Stimulated activated effector memory CD8-positive, alpha-beta T cell treated with anti-CD3 and anti-CD28 coated beads, Interleukin-12 subunit alpha, Interleukin-12 subunit beta, amount 100 ng/mL, for 72 hours (primary cell): ENCODE measurements around the gene PUS1.
"Not testable (repeated sequence)": the region's sequence is repeated elsewhere in the genome, so short reads cannot be mapped to it uniquely, and the experiment has no call there.

Experiments
- ATAC-seq: fragments of 150-1000 bp; cut with Tn5 transposase; 2 replicates; pipeline ENCODE4 v1.10.0; 2021
- DNase-seq, 2 donors: peaks; one replicate each; pipeline ENCODE4 v3.0.0; 2021 to 2022; ENCODE audit warnings: low spot score in 2 of 2
- H3K27ac Mint-ChIP-seq: one replicate; pipeline ENCODE4 v1.8.0; 2022; ENCODE audit warnings: mild to moderate bottlenecking, mixed read lengths
- H3K36me3 Mint-ChIP-seq: one replicate; pipeline ENCODE4 v1.8.0; 2022; ENCODE audit warnings: mild to moderate bottlenecking, mixed read lengths
- H3K4me1 Mint-ChIP-seq: one replicate; pipeline ENCODE4 v1.8.0; 2022; ENCODE audit warnings: mixed read lengths
- H3K4me3 Mint-ChIP-seq: one replicate; pipeline ENCODE4 v1.8.0; 2022; ENCODE audit warnings: mild to moderate bottlenecking, mixed read lengths
- H3K9me3 Mint-ChIP-seq: one replicate; pipeline ENCODE4 v1.8.0; 2022; ENCODE audit warnings: mixed read lengths

The PUS1 gene

GRCh38 chr12:131928711-131929580 is at the start of gene PUS1:
TSS of gene PUS1 (plus strand) at chr12:131929276. CDS start at chr12:131929723, 447 bp downstream.
- Mint-ChIP-seq H3K4me3 (peak within 1 kb of the TSS; percentile 95), H3K9me3 (no peaks in the 10 kb centered on the region), H3K36me3 (peaks cover 49% of the 10 kb centered on the region), H3K27ac (peak within 1 kb of the TSS; percentile 95), H3K4me1 (peaks cover 34% of the 10 kb centered on the region)
- peak; percentile 83 to 94 for DNase-seq
- peak; percentile 87 for ATAC-seq

GRCh38 chr12:131882804-131883520 is 46.1 kb upstream of the PUS1 start:
- DNase-seq (no peak), ATAC-seq (no peak)
- Mint-ChIP-seq H3K4me3 (no peak overlapping the region), H3K9me3 (peaks cover 2% of the 10 kb centered on the region), H3K4me1 (no peaks in the 10 kb centered on the region), H3K36me3 (no peaks in the 10 kb centered on the region), H3K27ac (no peak overlapping the region)

- Mint-ChIP-seq H3K4me1 (no peaks in the 10 kb centered on the region), H3K4me3 (no peak overlapping the region), H3K9me3 (peaks cover 2% of the 10 kb centered on the region), H3K36me3 (no peaks in the 10 kb centered on the region), H3K27ac (no peak overlapping the region)
- ATAC-seq, result no peak
- DNase-seq, result no peak
These were observed 45.6 kb upstream of the PUS1 start for GRCh38 chr12:131883521-131883900.

- DNase-seq, ATAC-seq, H3K4me3 Mint-ChIP-seq, H3K4me1 Mint-ChIP-seq, H3K9me3 Mint-ChIP-seq, H3K36me3 Mint-ChIP-seq, H3K27ac Mint-ChIP-seq: not testable (repeated sequence)
These were observed 44.0 kb upstream of the PUS1 start for GRCh38 chr12:131885076-131885475.

- H3K4me3 Mint-ChIP-seq, result no peak overlapping the region
- no peak overlapping the region for H3K27ac Mint-ChIP-seq
- H3K36me3 Mint-ChIP-seq, result no peaks in the 10 kb centered on the region
- H3K9me3 Mint-ChIP-seq, result peaks cover 2% of the 10 kb centered on the region
- no peak for DNase-seq
- H3K4me1 Mint-ChIP-seq, result no peaks in the 10 kb centered on the region
- ATAC-seq, result no peak
These were observed 43.5 kb upstream of the PUS1 start for GRCh38 chr12:131885543-131886057.

GRCh38 chr12:131891722-131892121 is 37.4 kb upstream of the PUS1 start:
- H3K36me3 Mint-ChIP-seq, H3K9me3 Mint-ChIP-seq, H3K4me3 Mint-ChIP-seq, ATAC-seq, DNase-seq, H3K4me1 Mint-ChIP-seq: not testable (repeated sequence)
- peak overlapping the region; percentile 64 for H3K27ac Mint-ChIP-seq

GRCh38 chr12:131892711-131893604 is 36.1 kb upstream of the PUS1 start:
- Mint-ChIP-seq H3K36me3 (peaks cover 12% of the 10 kb centered on the region), H3K4me3 (peak overlapping the region; percentile 80), H3K27ac (no peak overlapping the region), H3K4me1 (peaks cover 13% of the 10 kb centered on the region), H3K9me3 (no peaks in the 10 kb centered on the region)
- DNase-seq, result no peak
- ATAC-seq, result no peak

GRCh38 chr12:131893605-131894312 is 35.3 kb upstream of the PUS1 start:
- no peaks in the 10 kb centered on the region for H3K9me3 Mint-ChIP-seq
- peaks cover 12% of the 10 kb centered on the region for H3K36me3 Mint-ChIP-seq
- ATAC-seq, result no peak
- H3K4me1 Mint-ChIP-seq, result peaks cover 13% of the 10 kb centered on the region
- H3K4me3 Mint-ChIP-seq, result peak overlapping the region; percentile 80
- DNase-seq, result no peak
- no peak overlapping the region for H3K27ac Mint-ChIP-seq

- peaks cover 12% of the 10 kb centered on the region for H3K36me3 Mint-ChIP-seq
These were observed 34.7 kb upstream of the PUS1 start, which contains the start of gene ULK1 for GRCh38 chr12:131894313-131894860. TSS of gene ULK1 (plus strand) at chr12:131894622. CDS start at chr12:131895002, 380 bp downstream.

GRCh38 chr12:131894981-131895639 is 34.0 kb upstream of the PUS1 start:
- H3K27ac Mint-ChIP-seq, result peak overlapping the region; percentile 76
- peaks cover 15% of the 10 kb centered on the region for H3K36me3 Mint-ChIP-seq
- H3K4me1 Mint-ChIP-seq, result peaks cover 13% of the 10 kb centered on the region
- no peaks in the 10 kb centered on the region for H3K9me3 Mint-ChIP-seq
- DNase-seq (peak in 1 of 2 donors; percentile 54), ATAC-seq (no peak)
- peak overlapping the region; percentile 80 for H3K4me3 Mint-ChIP-seq

More at GRCh38 chr12:131894313-131894860, 34.7 kb upstream of the PUS1 start, which contains the start of gene ULK1:
- Mint-ChIP-seq H3K4me1 (peaks cover 13% of the 10 kb centered on the region), H3K27ac (peak within 1 kb of the TSS; percentile 76), H3K9me3 (no peaks in the 10 kb centered on the region), H3K4me3 (peak within 1 kb of the TSS; percentile 80)
- ATAC-seq, result peak; percentile 82
- peak; percentile 92 to 95 for DNase-seq

- peak overlapping the region; percentile 76 for H3K27ac Mint-ChIP-seq
- peak in 1 of 2 donors; percentile 59 for DNase-seq
- no peaks in the 10 kb centered on the region for H3K9me3 Mint-ChIP-seq
- ATAC-seq, result no peak
- peaks cover 21% of the 10 kb centered on the region for H3K36me3 Mint-ChIP-seq
- peaks cover 13% of the 10 kb centered on the region for H3K4me1 Mint-ChIP-seq
- peak overlapping the region; percentile 80 for H3K4me3 Mint-ChIP-seq
These were observed 33.4 kb upstream of the PUS1 start for GRCh38 chr12:131895640-131896079.

GRCh38 chr12:131896080-131896810 is 32.8 kb upstream of the PUS1 start:
- DNase-seq (peak; percentile 63 to 81), ATAC-seq (peak; percentile 82)
- peaks cover 24% of the 10 kb centered on the region for H3K36me3 Mint-ChIP-seq
- H3K4me3 Mint-ChIP-seq, result peak overlapping the region; percentile 80
- peak overlapping the region; percentile 76 for H3K27ac Mint-ChIP-seq
- peaks cover 13% of the 10 kb centered on the region for H3K4me1 Mint-ChIP-seq
- no peaks in the 10 kb centered on the region for H3K9me3 Mint-ChIP-seq

- Mint-ChIP-seq H3K27ac (peak overlapping the region; percentile 76), H3K9me3 (no peaks in the 10 kb centered on the region), H3K4me3 (peak overlapping the region; percentile 80), H3K36me3 (peaks cover 24% of the 10 kb centered on the region), H3K4me1 (peaks cover 13% of the 10 kb centered on the region)
- ATAC-seq (no peak), DNase-seq (no peak)
These were observed 32.2 kb upstream of the PUS1 start for GRCh38 chr12:131896811-131897270.
